Stimulated activated memory B cell treated with anti-CD40 and anti-IgM and Interleukin-4, amounts not matched to agents 10 μg/mL and 1 μg/mL and 100 μg/mL, for 72 hours (primary cell): ENCODE measurements around the gene IGSF10.
"Not testable (repeated sequence)": the region's sequence is repeated elsewhere in the genome, so short reads cannot be mapped to it uniquely, and the experiment has no call there.

Source experiments
- ATAC-seq: fragments of 150-1000 bp; cut with Tn5 transposase; 2 replicates; pipeline ENCODE4 v1.10.0; 2021
- H3K27ac Mint-ChIP-seq: one replicate; pipeline ENCODE4 v1.8.0; 2022; ENCODE audit warnings: mild to moderate bottlenecking, mixed read lengths
- H3K27me3 Mint-ChIP-seq: one replicate; pipeline ENCODE4 v1.8.0; 2022; ENCODE audit warnings: mixed read lengths
- H3K36me3 Mint-ChIP-seq: one replicate; pipeline ENCODE4 v1.8.0; 2022; ENCODE audit warnings: mixed read lengths
- H3K4me1 Mint-ChIP-seq: one replicate; pipeline ENCODE4 v1.8.0; 2022; ENCODE audit warnings: mixed read lengths
- H3K4me3 Mint-ChIP-seq: one replicate; pipeline ENCODE4 v1.8.0; 2022; ENCODE audit warnings: mild to moderate bottlenecking, moderate library complexity, mixed read lengths
- H3K9me3 Mint-ChIP-seq: one replicate; pipeline ENCODE4 v1.8.0; 2022; ENCODE audit warnings: mixed read lengths

IGSF10 gene, protein sequence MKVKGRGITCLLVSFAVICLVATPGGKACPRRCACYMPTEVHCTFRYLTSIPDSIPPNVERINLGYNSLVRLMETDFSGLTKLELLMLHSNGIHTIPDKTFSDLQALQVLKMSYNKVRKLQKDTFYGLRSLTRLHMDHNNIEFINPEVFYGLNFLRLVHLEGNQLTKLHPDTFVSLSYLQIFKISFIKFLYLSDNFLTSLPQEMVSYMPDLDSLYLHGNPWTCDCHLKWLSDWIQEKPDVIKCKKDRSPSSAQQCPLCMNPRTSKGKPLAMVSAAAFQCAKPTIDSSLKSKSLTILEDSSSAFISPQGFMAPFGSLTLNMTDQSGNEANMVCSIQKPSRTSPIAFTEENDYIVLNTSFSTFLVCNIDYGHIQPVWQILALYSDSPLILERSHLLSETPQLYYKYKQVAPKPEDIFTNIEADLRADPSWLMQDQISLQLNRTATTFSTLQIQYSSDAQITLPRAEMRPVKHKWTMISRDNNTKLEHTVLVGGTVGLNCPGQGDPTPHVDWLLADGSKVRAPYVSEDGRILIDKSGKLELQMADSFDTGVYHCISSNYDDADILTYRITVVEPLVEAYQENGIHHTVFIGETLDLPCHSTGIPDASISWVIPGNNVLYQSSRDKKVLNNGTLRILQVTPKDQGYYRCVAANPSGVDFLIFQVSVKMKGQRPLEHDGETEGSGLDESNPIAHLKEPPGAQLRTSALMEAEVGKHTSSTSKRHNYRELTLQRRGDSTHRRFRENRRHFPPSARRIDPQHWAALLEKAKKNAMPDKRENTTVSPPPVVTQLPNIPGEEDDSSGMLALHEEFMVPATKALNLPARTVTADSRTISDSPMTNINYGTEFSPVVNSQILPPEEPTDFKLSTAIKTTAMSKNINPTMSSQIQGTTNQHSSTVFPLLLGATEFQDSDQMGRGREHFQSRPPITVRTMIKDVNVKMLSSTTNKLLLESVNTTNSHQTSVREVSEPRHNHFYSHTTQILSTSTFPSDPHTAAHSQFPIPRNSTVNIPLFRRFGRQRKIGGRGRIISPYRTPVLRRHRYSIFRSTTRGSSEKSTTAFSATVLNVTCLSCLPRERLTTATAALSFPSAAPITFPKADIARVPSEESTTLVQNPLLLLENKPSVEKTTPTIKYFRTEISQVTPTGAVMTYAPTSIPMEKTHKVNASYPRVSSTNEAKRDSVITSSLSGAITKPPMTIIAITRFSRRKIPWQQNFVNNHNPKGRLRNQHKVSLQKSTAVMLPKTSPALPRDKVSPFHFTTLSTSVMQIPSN (N-terminal part only)

GRCh38 chr3:151460774-151461450, at the start of gene IGSF10:
Gene IGSF10 (minus strand): TSS chr3:151461061. CDS start chr3:151458709, 2,352 bp downstream.
- no peaks in the 10 kb centered on the region for H3K9me3 Mint-ChIP-seq
- H3K36me3 Mint-ChIP-seq, result no peaks in the 10 kb centered on the region
- H3K4me3 Mint-ChIP-seq, result peak within 1 kb of the TSS; percentile 42
- H3K27me3 Mint-ChIP-seq, result peaks cover 37% of the 10 kb centered on the region
- H3K27ac Mint-ChIP-seq, result no peak within 1 kb of the TSS
- no peak for ATAC-seq
- H3K4me1 Mint-ChIP-seq, result peaks cover 6% of the 10 kb centered on the region

- not testable (repeated sequence) for H3K27me3 Mint-ChIP-seq, H3K4me3 Mint-ChIP-seq, H3K9me3 Mint-ChIP-seq, H3K4me1 Mint-ChIP-seq, H3K36me3 Mint-ChIP-seq, H3K27ac Mint-ChIP-seq, ATAC-seq
Observed at GRCh38 chr3:151509468-151510135, 48.7 kb upstream of the IGSF10 start.

- Mint-ChIP-seq H3K9me3 (no peaks in the 10 kb centered on the region), H3K27ac (no peak overlapping the region), H3K4me3 (no peak overlapping the region), H3K27me3 (peaks cover 10% of the 10 kb centered on the region), H3K36me3 (no peaks in the 10 kb centered on the region), H3K4me1 (no peaks in the 10 kb centered on the region)
- no peak for ATAC-seq
Observed at GRCh38 chr3:151504606-151505005, 43.7 kb upstream of the IGSF10 start.

DNA sequence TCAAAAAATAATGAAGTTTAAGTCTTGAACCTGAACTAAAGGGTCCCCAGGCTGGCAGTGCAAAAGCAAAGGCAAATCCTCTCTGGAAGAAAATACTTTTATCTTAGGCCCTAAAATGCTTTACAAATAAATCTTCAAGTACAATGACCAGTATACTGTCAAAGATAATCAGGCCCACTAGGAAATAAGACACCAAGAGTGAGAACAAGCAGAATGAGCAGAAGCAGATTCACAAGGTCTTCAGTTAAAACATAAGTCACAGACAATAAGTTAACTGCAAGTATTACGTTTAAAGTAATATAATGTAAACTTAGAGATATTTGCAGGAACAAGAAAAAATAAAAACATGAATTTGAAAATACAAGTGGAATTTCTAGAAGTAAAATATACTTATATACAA, 42.2 kb upstream of the IGSF10 start:
- ATAC-seq, result no peak
- Mint-ChIP-seq H3K4me1 (no peaks in the 10 kb centered on the region), H3K4me3 (no peak overlapping the region), H3K27ac (no peak overlapping the region), H3K9me3 (no peaks in the 10 kb centered on the region), H3K27me3 (peaks cover 10% of the 10 kb centered on the region), H3K36me3 (no peaks in the 10 kb centered on the region)

DNA sequence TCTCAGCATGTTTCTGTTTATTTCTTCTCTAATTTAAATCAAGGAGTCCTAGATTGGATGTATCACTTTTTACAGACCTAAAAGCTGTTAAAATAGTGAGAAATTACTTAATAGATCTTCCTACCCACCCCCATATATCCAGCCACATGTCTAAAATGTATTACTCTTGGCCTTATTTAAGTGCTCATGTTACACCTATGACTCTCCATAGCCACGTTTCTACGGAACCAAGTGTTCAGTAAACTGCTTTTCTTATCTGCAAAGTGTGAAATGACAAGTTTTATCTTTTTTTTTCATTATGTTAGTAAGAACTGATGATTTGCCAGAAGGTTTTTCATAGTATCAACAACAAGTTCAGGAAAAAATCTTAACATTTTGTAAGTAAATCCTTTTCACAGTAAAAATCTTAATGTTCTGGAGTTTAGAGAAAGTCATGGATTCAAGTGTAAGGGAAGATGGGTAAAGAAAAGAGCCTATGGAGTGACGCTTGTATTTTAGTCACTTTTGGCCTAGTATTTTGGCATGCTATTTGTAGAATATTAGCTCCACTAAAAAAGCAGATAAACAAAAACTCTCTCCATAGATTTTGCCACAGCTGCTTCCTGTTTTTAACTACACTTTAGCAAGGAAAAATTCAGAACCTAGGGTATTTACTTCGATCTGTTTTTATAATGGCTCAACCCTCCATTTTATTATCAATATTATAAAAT, 41.2 kb upstream of the IGSF10 start:
- Mint-ChIP-seq H3K9me3 (no peaks in the 10 kb centered on the region), H3K36me3 (no peaks in the 10 kb centered on the region), H3K4me1 (no peaks in the 10 kb centered on the region), H3K27ac (no peak overlapping the region), H3K27me3 (peaks cover 10% of the 10 kb centered on the region), H3K4me3 (no peak overlapping the region)
- ATAC-seq, result no peak

DNA sequence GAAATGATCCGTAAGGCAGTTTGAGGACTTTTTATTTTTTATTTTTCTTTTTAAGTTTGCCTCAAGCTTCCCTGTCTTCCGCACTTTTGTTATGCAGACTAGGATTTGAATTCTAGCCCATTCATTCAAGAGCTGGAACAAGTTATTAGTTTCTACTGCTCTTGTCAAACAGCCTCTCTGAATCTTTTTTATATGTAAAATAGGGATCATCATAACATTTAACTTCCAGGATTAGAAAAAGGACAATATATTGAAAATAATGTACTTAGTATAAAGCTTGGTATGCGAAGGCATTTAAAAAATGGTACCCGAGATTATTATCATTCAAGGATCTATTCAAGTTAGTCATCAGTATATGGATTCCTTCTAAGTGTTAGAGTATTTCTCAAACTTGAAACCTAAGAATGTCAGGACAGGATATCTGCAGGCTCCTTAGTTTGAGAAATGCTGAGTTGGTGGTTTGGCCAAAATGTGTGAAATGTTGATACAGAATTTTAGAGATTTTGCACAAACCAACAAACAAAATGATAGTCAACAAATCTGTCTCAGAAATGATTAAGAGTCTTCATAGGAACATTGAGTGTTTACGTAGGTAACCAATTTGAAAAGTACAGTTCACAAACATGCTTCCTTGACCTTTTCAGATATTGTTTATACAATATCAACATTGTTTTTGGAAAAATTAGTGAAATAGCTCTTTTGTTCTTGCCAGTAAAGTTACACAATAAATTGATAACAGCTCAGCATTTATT, 40.5 kb upstream of the IGSF10 start:
- Mint-ChIP-seq H3K27me3 (peaks cover 10% of the 10 kb centered on the region), H3K4me1 (no peaks in the 10 kb centered on the region), H3K9me3 (no peaks in the 10 kb centered on the region), H3K36me3 (no peaks in the 10 kb centered on the region), H3K4me3 (no peak overlapping the region), H3K27ac (no peak overlapping the region)
- ATAC-seq, result no peak

GRCh38 chr3:151499168-151499567, 38.3 kb upstream of the IGSF10 start:
- Mint-ChIP-seq H3K27ac (no peak overlapping the region), H3K36me3 (no peaks in the 10 kb centered on the region), H3K4me1 (no peaks in the 10 kb centered on the region), H3K9me3 (no peaks in the 10 kb centered on the region), H3K27me3 (peaks cover 10% of the 10 kb centered on the region), H3K4me3 (no peak overlapping the region)
- no peak for ATAC-seq

DNA sequence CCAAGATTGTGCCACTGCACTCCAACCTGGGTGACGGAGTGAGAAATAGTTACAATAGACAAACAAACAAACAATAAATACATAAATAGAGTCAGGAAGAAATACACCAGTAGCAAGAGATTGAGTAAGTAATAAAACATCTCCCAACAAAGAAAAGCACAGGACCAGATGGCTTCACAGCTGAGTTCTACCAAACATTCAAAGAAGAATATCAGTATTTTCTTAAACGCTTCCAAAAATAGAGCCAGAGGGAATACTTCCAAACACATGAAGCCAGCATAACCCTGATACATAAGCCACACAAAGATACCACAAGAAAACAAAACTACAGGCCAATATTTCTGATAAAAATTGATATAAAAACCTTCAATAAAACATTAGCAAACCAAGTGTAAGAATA, 30.7 kb upstream of the IGSF10 start:
- Mint-ChIP-seq H3K9me3 (peaks cover 9% of the 10 kb centered on the region), H3K36me3 (no peaks in the 10 kb centered on the region), H3K4me1 (no peaks in the 10 kb centered on the region), H3K4me3 (no peak overlapping the region), H3K27me3 (peaks cover 22% of the 10 kb centered on the region), H3K27ac (no peak overlapping the region)
- no peak for ATAC-seq

DNA sequence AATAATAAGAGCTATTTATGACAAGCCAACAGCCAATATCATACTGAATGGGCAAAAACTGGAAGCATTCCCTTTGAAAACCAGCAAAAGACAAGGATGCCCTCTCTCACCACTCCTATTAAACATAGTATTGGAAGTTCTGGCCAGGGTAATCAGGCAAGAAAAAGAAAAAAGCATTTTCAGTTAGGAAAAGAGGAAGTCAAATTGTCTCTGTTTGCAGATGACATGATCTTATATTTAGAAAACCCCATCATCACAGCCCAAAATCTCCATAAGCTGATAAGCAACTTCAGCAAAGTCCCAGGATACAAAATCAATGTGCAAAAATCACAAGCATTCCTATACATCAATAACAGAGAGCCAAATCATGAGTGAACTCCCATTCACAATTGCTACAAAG, 27.0 kb upstream of the IGSF10 start:
- not testable (repeated sequence) for H3K4me3 Mint-ChIP-seq, H3K27ac Mint-ChIP-seq, H3K4me1 Mint-ChIP-seq, H3K36me3 Mint-ChIP-seq, ATAC-seq
- Mint-ChIP-seq H3K9me3 (peaks cover 14% of the 10 kb centered on the region), H3K27me3 (peaks cover 50% of the 10 kb centered on the region)

DNA sequence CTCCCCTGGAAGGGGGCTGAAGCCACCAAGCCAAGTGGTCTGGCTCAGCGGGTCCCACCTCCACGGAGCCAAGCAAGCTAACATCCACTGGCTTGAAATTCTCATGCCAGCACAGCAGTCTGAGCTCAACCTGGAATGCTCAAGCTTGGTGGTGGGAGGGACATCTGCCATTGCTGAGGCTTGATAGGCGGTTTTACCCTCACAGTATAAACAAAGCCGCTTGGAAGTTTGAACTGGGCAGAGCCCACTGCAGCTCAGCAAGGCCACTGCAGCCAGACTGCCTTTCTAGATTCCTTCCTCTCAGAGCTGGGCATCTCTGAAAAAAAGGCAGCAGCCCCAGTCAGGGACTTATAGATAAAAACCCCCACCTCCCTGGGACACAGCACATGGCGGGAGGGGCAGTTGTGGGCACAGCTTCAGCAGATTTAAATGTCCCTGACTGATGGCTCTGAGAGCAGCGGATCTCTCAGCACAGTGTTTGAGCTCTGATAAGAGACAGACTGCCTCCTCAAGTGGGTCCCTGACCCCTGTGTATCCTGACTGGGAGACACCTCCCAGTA, 23.2 kb upstream of the IGSF10 start:
- Mint-ChIP-seq H3K4me1 (no peaks in the 10 kb centered on the region), H3K27ac (no peak overlapping the region), H3K4me3 (no peak overlapping the region), H3K27me3 (peaks cover 72% of the 10 kb centered on the region), H3K36me3 (peaks cover 6% of the 10 kb centered on the region), H3K9me3 (peaks cover 20% of the 10 kb centered on the region)
- no peak for ATAC-seq

DNA sequence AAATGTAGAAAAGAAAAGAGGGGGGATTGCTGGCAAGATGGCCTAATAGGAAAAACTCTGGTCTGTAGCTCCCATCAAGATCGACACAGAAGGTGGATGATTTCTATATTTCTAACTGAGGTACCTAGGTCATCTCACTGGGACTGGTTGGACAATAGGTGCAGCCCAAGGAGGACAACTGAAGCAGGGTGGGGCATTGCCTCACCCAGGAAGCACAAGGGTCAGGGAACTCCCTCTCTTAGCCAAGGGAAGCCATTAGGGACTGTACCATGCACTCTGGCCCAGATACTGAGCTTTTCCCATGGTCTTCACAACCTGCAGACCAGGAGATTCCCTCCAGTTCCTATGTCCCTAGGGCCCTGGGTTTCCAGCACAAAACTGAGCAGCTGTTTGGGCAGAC, 22.6 kb upstream of the IGSF10 start:
- no peak for ATAC-seq
- Mint-ChIP-seq H3K27me3 (peaks cover 68% of the 10 kb centered on the region), H3K4me3 (no peak overlapping the region), H3K27ac (no peak overlapping the region), H3K36me3 (peaks cover 6% of the 10 kb centered on the region), H3K9me3 (peaks cover 16% of the 10 kb centered on the region), H3K4me1 (no peaks in the 10 kb centered on the region)

- Mint-ChIP-seq H3K27ac (no peak overlapping the region), H3K4me3 (no peak overlapping the region), H3K4me1 (no peaks in the 10 kb centered on the region), H3K27me3 (peaks cover 52% of the 10 kb centered on the region), H3K9me3 (peaks cover 16% of the 10 kb centered on the region), H3K36me3 (peaks cover 6% of the 10 kb centered on the region)
- ATAC-seq, result no peak
Observed at GRCh38 chr3:151480492-151480891, 19.6 kb upstream of the IGSF10 start.

DNA sequence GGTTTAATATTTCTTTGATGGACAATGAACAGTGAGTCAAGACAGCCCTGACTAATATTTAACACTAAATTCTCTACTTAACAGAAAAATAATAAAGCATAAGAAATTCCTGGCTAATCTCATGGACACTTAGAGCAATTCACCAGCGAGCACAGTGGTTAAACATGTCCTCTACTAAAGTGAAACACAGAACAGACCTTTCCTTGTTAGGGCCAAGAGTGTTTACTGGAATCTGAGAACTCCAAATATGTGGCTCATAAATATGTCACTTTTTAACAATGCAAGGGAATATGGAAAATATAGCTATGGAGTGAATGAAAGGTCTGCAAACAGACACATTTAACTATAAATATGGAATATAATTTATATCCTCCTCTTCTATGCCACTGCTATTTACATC, 18.6 kb upstream of the IGSF10 start:
- H3K4me1 Mint-ChIP-seq, result no peaks in the 10 kb centered on the region
- peaks cover 11% of the 10 kb centered on the region for H3K9me3 Mint-ChIP-seq
- peaks cover 6% of the 10 kb centered on the region for H3K36me3 Mint-ChIP-seq
- H3K4me3 Mint-ChIP-seq, result no peak overlapping the region
- no peak for ATAC-seq
- no peak overlapping the region for H3K27ac Mint-ChIP-seq
- peaks cover 42% of the 10 kb centered on the region for H3K27me3 Mint-ChIP-seq
